MM.1S (cell line): ENCODE data around the gene SRI.

Source experiments
- EZH2 ChIP-seq: fragments of 300-600 bp; sonication (generic); optimal IDR thresholded peaks from 2 replicates; pipeline ENCODE3; 2017; ENCODE audit warnings: low read depth, mild to moderate bottlenecking, antibody characterized with exemption, low read length, mixed read lengths
- TF ChIP-seq, protein P1 (sequence below): fragments of 300-600 bp; sonication (generic); IDR thresholded peaks from 2 replicates; pipeline ENCODE4 v1.5.1; 2016; ENCODE audit warnings: antibody characterized with exemption, low read length, mixed read lengths

DNA sequence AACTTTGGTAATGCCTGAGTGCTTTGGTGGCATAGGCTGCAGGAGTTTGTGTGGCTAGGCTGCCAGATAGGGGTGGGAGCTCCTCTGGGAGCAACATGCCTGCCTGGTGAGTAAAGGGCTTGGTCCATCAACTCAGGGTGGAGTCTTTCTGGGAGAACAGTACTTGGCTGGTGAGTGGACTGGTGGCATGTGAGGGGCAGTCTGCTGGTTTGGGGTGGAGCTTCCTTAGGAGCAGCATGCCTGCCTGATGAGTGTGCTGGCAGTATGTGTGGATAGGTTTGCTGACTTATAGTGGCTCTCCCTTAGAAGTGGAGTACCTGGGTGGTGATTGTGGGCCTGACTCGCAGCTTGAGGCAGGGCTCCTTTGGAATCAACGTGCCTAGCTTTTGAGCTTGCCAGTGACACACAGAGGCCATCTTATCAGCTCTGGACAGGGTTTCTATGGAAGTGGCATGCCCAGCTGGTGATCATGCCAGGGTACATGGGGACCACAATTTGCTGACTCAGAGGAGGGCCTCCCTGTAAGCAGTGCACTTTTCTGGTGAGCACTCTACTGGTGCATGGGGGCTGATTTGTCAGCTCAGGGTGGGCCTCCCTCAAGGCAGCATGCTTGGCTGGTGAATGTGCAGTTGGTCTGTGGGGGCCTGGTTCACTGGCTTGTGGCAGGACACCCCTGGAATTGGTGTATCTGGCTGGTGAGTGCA is 35.0 kb upstream of the SRI start:
- TF ChIP-seq, protein P1, sequence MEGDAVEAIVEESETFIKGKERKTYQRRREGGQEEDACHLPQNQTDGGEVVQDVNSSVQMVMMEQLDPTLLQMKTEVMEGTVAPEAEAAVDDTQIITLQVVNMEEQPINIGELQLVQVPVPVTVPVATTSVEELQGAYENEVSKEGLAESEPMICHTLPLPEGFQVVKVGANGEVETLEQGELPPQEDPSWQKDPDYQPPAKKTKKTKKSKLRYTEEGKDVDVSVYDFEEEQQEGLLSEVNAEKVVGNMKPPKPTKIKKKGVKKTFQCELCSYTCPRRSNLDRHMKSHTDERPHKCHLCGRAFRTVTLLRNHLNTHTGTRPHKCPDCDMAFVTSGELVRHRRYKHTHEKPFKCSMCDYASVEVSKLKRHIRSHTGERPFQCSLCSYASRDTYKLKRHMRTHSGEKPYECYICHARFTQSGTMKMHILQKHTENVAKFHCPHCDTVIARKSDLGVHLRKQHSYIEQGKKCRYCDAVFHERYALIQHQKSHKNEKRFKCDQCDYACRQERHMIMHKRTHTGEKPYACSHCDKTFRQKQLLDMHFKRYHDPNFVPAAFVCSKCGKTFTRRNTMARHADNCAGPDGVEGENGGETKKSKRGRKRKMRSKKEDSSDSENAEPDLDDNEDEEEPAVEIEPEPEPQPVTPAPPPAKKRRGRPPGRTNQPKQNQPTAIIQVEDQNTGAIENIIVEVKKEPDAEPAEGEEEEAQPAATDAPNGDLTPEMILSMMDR = no peak
- TF ChIP-seq EZH2 = no peak
